ENCODE data around the gene PAK2.

DNA sequence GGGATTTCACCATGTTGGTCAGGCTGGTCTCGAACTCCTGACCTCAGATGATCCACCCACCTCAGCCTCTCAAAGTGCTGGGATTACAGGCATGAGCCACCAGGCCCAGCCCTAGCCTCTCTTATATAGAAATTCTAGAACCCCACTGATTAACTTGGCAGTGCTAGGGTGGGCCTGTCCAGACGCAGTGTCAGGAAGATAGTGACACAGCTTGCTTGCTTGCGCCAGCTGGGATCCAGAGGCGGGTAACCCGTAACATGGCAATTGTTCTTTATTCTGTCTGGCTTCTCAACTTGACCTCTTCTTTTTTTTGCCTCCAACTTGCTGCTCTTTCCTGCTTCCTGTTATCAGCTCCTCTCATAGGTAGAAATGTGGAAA lies 43.8 kb upstream of the PAK2 start:
- no peak for TF ChIP-seq POLR2A (IDR thresholded peaks at IDR 0.05; ENCODE audit: low read depth, low read length)
- TF ChIP-seq POLR2AphosphoS5 (IDR thresholded peaks at IDR 0.05; ENCODE audit: low read depth, low read length): no peak
- TF ChIP-seq TAF1 (IDR thresholded peaks at IDR 0.05; ENCODE audit: low read depth, low read length): no peak
- no peak for TF ChIP-seq PAX5 (IDR thresholded peaks at IDR 0.05; ENCODE audit: insufficient read depth, low read length, severe bottlenecking)
- TF ChIP-seq POU2F2 (IDR thresholded peaks at IDR 0.05; ENCODE audit: low read depth, low read length): no peak
- no peak for TF ChIP-seq SPI1 (IDR thresholded peaks at IDR 0.05; ENCODE audit: low read depth, low read length)
